NCI-H2029 (cell line): ENCODE measurements around the gene FCHO1.
A peak's percentile ranks its signal among the peaks of the same experiment; 100 is the strongest.
"Not testable (repeated sequence)": the region's sequence is repeated elsewhere in the genome, so short reads cannot be mapped to it uniquely, and the experiment has no call there.

ENCODE experiments used
- DNase-seq: peaks from one replicate; lab custom pipeline; 2025; lab: John Stamatoyannopoulos, UW

FCHO1 gene

DNA sequence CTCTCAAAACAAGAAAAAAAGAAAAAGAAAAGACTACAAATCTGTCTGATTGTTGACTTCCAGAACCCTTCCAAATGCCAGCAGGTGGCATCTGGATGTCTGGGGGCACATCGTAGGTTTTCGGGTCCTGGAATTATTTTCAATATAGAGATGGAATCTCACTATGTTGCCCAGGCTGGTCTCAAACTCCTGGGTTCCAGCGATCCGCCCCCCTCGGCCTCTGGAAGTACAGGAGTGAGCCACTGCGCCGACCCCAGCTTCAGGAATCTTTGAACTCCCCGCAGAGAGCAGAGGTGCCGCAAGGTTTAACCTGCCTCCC is 43.1 kb downstream of the FCHO1 start:
- DNase-seq = no peak

DNA sequence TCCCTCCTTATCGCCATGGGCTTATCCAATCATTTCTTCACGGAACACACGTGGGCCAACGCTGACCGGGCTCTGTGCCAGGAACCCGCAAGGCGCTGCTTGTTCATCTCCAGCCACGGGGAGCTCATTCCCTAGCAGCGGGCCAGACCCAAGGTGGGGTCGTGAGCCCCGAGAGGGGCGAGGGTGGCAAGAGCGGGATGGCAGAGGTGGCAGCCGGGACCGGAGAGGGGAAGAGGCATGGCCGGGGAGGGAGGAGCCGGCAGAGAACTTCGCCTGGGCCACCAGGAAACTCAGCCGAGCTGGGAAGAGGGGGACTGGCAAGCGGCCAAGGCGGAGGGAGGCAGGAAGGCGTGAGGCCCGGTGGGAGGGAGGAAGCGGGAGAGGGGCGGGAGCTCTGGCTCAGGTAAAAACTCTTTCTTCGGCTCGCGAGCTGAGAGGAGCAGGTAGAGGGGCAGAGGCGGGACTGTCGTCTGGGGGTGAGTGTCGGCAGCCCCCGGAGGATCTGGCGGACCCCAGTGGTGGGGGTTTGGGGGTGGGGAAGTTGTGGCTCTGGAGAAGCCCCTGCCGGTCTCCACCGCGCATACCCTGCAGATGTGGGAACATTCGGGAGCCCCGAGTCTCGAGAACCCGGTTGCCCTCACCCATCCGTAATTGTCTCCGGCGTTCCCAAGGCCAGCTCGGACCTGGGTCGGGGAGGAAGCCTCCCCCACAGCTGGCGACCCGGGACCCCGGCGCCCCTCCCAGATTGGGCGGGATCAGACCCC is 43.6 kb downstream of the FCHO1 start, which contains the start of gene B3GNT3:
TSS of gene B3GNT3 (plus strand) at position 408 of the 764 bp plus-strand sequence. CDS start 12,670 bp downstream, outside the sequence.
- DNase-seq = peak; percentile 78

GRCh38 chr19:17795495-17795856 is 44.2 kb downstream of the FCHO1 start:
- DNase-seq = no peak

DNA sequence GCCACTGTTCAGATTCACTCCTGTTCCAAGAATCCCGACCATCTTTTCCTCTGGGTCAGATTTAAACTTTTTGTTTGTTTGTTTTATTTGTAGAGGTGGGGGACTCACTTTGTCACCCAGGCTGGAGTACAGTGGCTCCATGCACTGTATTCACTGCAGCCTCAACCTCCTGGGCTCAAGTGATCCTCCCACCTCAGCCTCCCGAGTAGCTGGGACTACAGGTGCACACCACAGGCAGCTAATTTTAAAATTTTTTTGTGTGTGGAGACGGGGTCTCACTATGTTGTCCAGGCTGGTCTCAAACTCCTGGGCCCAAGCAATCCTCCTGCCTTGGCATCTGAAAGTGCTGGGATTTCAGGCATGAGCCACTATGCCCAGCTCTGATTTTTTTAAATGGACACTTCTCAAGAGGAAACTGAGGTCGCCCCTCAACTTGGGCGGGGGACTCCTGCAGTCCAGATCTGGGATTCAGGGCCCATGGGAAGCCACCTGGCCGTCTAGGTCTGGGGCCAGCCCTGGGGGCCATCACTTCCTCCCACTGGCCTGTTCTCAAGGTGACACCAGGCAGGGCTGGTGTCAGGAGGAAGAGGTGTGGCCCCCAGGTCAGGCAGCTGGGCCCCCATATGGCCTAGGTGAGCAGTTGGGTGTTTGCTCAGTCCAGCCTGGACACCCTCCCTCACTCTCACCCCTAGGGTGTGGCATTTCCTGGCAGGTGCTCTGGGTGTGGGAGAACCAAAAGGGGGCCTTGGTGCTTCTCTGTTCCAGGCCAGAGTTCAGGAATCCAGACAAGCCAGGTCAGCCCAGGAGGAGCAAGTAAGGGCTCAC is 44.9 kb downstream of the FCHO1 start:
- DNase-seq = no peak

DNA sequence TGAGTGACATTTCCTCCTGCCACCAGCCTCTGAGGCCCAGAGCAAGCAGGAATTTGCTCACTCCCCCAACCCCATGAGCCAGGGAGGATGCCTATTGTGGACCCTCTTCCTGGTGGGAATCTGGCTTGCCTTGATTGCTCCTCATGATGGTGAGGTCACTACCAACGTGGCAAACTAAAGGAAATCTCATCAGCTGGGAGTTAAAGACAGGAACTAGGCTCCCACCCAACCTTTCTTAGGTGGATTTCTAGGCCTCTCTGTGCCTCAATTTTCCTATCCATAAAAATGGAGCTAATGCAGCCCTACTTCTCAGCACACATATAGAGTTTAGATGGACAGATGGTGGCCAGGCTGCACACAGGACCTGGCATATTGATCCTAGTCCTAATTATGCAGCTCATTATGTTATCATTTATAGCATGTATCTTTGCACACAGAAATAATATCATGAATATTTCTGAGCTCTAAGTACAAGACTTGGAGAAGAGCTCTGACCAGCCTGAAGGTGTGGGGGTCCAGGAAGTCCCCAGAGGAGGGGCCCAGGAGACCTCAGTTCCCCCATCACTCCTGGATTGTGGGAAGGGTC is 45.7 kb downstream of the FCHO1 start:
- DNase-seq = no peak

DNA sequence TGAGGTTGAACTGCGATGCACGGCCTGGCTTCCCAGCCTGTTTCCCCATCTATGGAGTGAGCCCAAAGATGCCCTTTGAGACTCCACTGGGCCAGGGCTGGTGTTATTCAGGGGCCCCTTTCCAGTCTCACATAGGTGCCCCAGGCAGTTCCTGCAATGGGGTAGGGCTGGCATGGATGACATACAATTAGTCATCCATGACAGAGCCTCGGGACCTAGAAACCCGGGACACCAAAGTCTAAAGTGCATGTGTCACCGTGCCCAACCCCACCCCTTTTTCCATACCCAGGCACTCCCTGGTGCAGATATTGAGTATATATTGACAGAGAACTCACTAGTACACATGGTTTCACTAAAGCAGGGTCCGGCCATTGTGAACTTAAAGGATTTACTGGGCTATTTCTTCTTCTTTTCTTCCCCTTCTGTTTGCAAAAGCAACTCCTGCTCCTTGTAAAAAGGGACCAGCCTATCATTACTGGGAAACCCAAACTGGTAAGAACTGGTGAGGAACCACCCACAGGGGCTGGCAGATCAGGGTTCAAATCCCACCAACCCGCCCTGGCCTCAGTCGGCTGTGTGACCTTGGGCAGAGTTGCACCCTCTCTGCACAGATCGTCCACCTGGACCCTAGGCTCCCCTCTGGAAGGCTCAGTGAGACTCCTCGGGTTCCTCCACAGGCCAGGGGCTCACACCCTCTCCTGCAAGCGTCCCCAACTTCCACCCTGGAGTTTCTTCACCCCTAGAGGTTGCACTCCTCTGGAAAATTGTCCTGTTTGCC is 46.3 kb downstream of the FCHO1 start:
- no peak for DNase-seq

DNA sequence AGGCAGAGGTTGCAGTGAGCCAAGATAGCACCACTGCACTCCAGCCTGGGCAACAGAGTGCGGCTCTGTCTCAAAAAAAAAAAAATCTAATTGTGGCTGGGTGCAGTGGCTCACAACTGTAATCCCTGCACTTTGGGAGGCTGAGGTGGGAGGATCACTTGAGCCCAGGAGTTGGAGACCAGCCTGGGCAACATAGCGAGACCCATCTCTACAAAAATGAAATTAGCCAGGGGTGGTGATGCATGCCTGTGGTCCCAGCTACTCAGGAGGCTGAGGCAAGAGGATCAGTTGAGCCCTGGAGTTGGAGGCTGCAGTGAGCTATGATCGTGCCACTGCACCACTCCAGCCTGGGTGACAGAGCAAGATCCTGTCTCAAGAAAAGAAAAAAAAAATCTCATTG is 47.3 kb downstream of the FCHO1 start:
- not testable (repeated sequence) for DNase-seq

DNA sequence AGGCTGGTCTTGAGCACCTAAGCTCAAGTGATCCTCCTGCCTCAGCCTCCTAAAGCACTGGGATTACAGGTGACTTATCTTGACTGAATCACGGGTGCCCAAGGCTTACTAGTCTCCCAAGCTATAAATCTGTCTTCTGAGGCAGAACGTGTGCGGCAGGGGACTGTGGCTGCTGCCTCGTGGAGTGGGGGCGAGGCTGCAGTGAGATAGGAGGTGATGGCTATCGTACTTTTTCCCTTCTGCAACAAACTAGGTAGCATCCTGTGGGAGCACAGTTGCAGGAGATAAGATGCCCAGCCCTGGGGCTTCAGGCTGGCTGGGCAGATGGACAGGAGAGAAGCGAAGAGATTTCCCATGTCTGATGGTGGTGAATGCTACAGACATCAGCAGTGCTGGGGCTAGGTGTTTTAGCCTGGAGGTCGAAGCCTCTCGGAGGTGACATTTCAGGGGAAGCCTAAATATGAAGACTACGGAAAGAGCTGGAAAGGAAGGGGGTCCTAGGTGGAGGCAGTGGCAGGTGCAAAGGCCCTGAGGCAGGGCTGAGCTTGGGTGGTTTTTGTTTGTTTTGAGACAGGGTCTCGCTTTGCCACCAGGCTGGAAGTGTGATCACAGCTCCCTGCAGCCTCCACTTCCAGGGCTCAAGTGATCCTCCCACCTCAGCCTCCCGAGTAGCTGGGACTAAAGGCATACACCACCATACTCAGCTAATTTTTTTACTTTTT is 51.0 kb downstream of the FCHO1 start:
- DNase-seq = no peak

DNA sequence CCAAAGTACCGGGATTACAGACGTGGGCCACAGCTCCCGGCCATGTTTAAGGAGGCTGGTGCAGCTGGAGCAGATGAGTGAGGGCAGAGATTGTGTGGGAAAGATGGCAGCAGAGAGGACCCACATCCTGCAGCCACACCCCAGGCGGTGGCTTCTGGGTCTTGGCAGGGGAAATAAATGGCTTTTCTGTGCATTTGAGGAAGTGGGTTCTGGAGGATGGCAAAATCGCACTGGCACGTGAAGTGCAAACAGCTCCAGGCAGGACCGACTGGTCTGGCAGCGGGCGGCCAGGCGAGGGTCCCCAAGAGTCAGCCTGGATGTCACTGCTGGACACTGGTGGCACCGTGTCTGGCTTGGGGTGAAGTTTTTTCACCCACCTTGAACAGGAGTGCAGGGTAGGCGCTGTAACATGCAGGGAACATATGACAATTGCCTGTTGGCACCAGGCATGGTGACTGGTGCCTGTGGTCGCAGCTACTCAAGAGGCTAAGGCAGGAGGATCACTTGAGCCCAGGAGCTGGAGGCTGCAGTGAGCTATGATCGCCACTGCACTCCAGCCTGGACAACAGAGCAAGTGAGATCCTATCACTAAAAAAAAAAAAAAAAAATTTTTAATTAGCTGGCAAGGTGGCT is 52.1 kb downstream of the FCHO1 start:
- DNase-seq = no peak

DNA sequence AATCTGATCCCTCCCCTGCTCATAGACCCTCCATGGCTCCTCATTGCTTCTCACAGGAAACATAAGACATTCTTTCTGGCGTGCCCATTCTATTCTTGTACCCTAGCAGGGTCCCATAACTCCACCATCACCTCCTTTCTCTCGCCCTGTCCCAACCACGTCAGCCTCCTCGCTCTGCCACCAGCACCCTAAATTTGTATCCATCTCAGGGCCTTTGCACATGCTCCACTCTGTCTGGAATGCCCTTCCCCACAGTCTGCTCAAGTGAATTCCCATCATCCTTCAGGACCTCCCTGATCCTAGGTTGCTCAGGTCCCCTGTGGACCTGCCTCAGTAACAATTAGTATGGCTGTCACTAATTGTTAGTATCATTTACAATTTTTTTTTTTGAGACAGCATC is 54.1 kb downstream of the FCHO1 start:
- DNase-seq = no peak

DNA sequence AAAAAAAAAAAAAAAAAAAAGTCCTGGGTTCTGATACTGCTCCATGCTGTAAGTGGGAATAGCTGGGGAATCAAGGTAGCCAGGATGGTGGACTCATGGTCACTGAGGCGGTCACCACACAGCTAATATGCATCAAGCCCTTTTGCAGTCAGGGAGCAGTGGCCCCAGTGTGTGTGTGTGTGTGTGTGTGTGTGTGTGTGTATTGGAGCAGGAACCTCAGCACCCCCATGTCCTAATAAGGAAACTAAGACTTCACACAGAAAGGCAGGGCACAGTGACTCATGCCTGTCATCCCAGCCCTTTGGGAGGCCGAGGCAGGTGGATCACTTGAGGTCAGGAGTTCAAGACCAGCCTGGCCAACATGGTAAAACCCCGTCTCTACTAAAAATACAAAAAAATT is 55.7 kb downstream of the FCHO1 start:
- DNase-seq = no peak

DNA sequence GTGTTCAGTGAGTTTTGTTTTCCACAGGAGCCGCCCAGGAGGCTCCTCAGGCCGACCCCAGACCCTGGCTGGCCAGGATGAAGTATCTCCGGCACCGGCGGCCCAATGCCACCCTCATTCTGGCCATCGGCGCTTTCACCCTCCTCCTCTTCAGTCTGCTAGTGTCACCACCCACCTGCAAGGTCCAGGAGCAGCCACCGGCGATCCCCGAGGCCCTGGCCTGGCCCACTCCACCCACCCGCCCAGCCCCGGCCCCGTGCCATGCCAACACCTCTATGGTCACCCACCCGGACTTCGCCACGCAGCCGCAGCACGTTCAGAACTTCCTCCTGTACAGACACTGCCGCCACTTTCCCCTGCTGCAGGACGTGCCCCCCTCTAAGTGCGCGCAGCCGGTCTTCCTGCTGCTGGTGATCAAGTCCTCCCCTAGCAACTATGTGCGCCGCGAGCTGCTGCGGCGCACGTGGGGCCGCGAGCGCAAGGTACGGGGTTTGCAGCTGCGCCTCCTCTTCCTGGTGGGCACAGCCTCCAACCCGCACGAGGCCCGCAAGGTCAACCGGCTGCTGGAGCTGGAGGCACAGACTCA is 56.5 kb downstream of the FCHO1 start:
- DNase-seq = no peak

GRCh38 chr19:17811103-17811502 is 59.8 kb downstream of the FCHO1 start:
- DNase-seq = no peak

DNA sequence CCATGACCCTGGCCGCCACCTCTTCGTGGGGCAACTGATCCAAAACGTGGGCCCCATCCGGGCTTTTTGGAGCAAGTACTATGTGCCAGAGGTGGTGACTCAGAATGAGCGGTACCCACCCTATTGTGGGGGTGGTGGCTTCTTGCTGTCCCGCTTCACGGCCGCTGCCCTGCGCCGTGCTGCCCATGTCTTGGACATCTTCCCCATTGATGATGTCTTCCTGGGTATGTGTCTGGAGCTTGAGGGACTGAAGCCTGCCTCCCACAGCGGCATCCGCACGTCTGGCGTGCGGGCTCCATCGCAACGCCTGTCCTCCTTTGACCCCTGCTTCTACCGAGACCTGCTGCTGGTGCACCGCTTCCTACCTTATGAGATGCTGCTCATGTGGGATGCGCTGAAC is 60.4 kb downstream of the FCHO1 start:
- no peak for DNase-seq

DNA sequence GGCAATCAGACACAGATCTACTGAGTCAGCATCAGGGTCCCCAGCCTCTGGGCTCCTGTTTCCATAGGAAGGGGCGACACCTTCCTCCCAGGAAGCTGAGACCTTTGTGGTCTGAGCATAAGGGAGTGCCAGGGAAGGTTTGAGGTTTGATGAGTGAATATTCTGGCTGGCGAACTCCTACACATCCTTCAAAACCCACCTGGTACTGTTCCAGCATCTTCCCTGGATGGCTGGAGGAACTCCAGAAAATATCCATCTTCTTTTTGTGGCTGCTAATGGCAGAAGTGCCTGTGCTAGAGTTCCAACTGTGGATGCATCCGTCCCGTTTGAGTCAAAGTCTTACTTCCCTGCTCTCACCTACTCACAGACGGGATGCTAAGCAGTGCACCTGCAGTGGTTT is 60.8 kb downstream of the FCHO1 start:
- DNase-seq = no peak

GRCh38 chr19:17817668-17818363 is 66.5 kb downstream of the FCHO1 start:
- DNase-seq = no peak

DNA sequence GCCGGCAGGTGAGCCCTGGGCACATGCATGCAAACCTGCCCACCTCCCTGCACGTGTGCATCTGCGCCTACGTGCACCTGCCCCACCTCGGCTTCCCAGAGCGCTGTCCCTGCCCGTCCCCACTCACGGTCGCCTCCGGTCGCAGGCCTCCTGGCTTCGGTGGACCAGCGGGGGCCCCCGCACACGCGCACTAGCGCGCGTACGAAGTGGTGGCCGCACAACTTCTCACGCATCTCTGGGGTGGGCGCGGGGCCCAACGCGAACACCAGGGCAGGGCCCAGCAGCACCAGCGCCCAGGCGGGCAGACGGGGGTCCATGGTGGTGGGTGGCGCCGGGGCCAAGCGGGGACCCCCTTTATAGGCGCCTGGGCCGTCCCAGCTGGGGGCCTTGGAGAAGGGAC is 69.9 kb downstream of the FCHO1 start, which contains the start of gene INSL3:
TSS of gene INSL3 (minus strand) at position 330 of the 400 bp plus-strand sequence. CDS start at position 317, 13 bp downstream.
- DNase-seq = no peak

GRCh38 chr19:17824339-17824738 is 73.1 kb downstream of the FCHO1 start:
- DNase-seq = no peak

DNA sequence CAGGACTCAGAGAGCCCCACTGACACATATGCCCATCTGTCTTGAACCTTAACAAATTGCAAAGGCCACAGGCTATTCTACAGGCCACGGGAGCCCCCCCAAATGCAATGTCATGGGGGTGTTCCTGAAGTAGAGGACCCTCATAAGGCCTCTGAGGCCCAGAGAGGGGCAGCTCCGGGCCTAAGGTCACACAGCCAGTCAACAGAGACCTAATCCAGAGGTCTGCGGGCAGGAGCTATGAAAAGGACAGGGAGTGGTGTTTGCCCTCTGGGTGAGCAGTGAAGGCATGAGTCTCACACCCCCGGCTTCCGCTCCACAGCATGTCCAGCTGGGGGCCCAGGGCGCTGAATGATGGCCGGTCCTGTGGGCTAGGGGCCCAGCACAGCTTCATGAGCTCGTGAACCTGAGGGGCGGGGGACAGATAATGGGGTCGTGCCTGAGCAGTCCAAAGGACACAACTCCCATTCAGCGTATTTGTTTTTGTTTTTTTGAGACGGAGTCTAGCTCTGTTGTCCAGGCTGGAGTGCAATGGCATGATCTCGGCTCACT is 75.3 kb downstream of the FCHO1 start:
- no peak for DNase-seq
